HG02885 (cell line): ENCODE results near the gene AGAP1.
"Not testable (repeated sequence)": the region's sequence is repeated elsewhere in the genome, so short reads cannot be mapped to it uniquely, and the experiment has no call there.

Experiments used
- ATAC-seq: cut with Tn5 transposase; IDR thresholded peaks from one replicate; pipeline ENCODE4 v1.9.1; 2021; ENCODE audit warnings: mild to moderate bottlenecking; ENCODE audit not compliant: unreplicated experiment, poor library complexity

Gene AGAP1

GRCh38 chr2:235737396-235737795 lies 243.6 kb downstream of the AGAP1 start:
- ATAC-seq = no peak

DNA sequence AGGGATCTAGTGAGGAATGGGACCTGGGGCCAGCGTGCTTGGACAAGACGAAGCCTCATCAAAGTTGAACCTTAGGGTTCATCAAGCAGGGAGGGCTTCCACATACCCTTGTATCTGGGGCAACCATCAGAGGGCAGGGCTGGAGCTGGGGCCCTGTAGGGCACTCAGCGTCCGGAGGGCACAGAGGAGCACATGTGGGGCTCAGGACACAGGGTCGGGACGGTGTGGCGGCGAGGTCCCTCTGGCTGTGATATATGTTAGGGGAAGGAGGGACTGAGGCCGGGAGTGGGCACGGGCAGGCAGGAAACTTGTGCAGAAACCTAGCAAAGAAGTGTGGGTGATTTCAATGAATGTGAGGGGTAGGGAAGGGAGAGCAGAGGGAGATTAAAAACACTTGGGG lies 244.0 kb downstream of the AGAP1 start:
- no peak for ATAC-seq

DNA sequence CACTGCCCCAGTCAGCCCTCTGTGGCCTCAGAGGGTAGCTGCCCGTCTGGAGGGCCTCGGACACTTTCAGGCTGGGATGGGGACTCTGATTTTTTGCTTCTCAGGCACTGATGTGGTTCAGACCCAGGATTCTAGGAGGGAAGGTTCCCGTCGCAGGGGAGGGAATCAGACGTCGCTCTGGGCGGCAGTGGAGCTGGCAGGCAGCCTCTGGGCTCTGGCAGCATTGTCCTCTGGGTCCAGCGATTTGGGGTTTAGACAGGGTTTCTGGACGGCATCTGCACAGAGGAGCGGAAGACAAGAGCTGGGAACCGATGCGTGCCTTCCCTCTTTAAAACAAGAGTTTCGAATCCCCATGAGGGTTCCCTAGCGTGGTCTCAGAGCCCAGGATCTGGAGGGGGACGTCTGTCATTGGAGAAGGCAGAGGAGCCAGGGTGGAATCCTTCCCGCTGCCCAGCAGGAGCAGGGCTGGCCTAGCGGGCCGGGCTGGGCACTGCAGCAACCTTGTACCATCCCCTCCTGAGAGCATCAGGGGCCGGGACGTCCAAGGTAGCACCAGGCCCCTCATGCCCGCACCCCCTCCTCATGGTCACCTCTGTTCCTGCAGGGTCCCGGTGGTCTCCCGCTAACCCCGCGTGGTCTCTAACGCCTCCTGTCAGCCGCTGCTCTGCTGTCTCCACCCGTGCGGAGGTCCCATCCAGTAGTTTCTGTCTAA lies 246.0 kb downstream of the AGAP1 start:
- no peak for ATAC-seq

DNA sequence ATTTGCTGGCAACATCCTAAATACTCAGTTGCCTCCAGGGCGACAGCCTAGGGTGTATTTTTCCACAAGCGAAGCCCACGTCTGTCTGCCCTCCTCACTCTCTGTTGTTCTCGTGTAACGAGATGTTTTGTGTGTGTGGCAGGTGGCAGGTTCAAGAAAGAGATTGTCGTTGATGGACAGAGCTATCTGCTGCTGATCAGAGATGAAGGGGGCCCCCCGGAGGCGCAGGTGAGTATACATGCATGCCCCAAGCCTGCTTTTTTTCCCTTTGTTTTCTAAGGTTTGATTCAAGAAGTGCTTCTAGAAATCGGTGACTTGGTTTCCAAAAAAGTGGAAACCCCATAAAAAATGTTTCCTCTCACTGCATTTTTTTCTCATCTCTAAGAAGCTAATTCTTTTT lies 247.0 kb downstream of the AGAP1 start:
- ATAC-seq = no peak

DNA sequence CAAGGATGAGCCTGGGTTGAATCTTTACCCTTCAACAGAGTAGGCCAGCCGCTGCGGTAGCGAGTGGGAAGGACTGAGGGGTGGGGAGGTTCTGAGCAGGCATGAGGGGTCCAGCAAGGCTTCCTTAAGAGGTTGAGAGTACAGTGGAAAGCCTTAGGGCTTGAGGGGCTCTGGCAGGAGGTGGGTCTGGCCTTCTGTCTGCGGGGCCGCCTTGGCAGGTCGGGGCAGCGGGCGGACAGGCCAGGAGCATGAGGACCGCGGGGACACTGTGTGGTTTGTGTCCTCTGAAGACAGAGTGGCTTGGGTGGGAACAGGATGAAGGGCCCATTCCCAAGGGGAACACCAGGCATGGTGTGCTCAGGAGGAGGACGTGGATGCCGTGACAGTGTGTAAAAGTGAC lies 250.3 kb downstream of the AGAP1 start:
- no peak for ATAC-seq

DNA sequence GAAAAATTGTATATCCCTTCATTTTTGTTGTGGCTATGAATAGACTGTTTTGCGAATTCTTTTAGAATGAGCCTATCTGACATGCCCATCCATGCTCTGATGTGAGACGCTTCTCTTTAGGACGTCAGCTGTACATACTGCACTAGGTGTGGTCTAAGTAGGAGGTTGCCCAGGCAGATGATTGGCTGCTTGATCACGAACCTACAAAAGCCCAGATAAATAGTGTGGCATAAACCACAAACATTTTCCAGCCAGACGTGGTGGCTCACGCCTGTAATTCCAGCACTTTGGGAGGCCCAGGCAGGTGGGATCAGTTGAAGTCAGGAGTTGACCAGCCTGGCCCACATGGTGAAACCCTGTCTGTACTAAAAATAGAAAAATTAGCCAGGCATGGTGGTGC lies 251.8 kb downstream of the AGAP1 start:
- no peak for ATAC-seq

DNA sequence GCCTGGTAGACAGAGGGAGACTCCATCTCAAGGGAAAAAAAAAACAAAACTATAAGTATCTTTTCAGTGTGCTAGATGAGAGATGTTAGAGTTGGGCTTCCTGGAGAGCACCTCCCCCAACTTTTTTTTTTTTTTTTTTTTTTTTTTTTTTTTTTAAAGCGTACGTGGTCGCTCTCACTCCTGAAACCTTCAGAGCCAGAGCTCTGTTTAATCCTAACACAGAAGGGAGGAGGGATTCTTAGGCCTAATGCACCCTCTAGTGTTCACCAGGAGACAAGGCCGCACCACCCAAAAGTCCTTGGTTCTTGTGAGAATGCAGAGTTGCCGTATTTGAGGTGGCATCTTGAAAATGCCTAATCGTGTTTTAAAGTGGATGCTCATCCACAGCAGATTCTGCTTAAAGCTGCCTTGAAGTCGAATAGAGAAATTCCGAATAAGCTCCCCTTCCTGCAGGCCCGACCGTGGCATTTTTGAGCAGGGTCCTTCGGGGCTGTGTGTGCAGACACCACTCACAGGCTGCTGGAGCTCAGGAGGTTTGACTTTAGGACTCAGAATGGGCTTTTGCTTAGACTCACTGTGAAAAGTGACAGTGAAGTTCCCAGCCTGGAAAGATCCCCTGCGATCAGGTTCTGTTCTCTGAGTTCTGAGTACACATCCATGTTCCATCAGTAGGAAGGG lies 252.6 kb downstream of the AGAP1 start:
- ATAC-seq = no peak

- ATAC-seq = no peak
Measured at GRCh38 chr2:235747001-235747785, 253.3 kb downstream of the AGAP1 start.

- no peak for ATAC-seq
Measured at GRCh38 chr2:235747786-235748091, 253.9 kb downstream of the AGAP1 start.

GRCh38 chr2:235749121-235749770 lies 255.4 kb downstream of the AGAP1 start:
- ATAC-seq = no peak

DNA sequence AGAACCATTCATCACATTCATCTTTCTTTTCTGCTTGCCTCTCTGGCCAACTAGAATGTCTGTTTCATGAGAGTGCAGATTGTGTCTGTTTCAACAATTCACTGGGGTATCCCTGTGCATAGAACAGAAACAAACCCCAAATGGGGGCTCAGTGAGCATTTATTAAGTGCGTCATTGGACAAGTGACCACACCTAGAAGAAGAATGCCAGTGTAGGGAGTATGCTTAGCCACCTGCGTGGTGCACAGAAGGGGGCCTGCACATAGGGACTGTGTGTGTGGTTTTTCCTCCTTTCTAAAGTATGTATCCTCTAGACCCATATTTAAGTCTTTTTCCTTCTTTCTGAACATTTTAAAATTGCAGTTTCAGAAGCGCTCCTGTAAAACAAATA lies 255.9 kb downstream of the AGAP1 start:
- no peak for ATAC-seq

- ATAC-seq = no peak
Measured at GRCh38 chr2:235752846-235753245, 259.0 kb downstream of the AGAP1 start.

DNA sequence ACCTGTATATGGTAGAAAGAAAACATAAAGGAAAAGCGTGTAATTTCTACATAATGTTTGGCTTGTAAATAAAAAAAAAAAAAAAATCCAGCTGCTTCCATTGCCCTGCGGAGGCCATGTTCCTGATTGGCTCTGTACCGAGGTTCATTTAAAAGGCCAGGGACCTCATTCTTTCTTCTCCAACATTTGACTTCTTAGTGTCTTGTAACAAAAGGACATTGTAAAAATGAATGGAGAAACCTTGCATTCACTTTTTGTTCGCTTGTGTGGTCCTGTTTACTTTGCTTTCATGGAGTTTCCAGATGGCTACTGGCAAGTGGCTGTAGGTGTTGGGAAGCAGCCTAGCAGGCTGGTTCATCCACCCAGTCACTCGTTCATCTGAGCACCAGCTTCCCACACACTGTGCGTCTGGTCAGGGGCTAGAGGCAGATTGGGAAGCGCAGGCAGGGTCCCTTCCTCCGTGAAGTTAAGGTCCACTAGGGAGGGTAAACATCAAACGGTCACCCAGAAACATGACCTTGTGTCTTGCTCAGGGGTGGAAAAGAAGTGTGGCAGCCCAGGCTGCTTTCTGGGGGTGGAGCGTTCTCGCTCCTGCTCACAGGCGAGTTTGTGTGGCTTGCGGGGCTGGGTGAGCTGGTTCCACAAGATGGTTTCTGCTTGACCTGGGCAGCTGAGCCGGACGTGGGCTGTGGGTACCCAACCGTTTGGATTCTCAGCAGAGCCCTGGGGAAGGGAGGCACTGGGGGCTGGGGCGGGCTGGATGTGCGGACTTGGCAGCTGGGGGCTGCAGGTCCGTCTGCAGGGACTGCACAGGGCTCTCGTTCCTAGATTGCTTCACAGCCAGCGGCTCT lies 260.7 kb downstream of the AGAP1 start:
- no peak for ATAC-seq

- no peak for ATAC-seq
Measured at GRCh38 chr2:235756491-235756890, 262.6 kb downstream of the AGAP1 start.

- ATAC-seq = no peak
Measured at GRCh38 chr2:235757212-235757611, 263.4 kb downstream of the AGAP1 start.

- no peak for ATAC-seq
Measured at GRCh38 chr2:235757640-235758039, 263.8 kb downstream of the AGAP1 start.

- no peak for ATAC-seq
Measured at GRCh38 chr2:235762832-235763598, 269.2 kb downstream of the AGAP1 start.

DNA sequence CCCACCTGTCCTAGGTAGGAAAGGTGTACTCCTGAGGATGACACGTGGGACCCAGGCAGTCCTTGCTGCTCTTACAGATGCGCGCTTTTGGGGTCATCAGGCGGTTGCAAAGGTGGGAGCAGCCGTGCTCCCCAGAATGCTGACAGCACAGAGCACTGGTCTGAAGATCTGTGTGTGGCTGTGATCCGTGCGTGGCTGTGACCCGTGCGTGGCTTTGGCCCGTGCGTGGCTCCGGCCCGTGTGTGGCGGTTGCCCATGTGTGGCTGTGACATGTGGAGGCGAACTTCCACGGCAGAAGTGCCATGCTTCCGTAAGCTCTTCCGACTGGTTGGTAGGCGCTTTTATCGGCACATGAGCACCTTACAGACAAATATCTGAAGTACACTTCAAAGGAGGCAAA lies 270.0 kb downstream of the AGAP1 start:
- ATAC-seq = no peak

DNA sequence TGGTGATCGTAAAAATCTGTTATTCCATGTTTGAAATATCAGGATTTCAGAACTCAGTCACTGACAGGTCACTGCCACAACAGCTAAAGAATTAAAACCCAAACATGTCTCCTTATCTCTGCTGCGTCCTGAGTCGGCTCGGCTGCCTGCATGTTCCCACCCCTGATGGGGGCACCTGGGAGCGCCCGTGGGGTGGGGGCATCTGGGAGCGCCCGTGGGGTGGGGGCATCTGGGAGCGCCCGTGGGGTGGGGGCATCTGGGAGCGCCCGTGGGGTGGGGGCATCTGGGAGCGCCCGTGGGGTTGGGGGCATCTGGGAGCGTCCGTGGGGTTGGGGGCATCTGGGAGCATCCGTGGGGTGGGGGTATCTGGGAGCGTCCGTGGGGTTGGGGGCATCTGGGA lies 270.6 kb downstream of the AGAP1 start:
- ATAC-seq = not testable (repeated sequence)
